ENCODE results near the gene ETFBKMT.

The ETFBKMT gene, protein sequence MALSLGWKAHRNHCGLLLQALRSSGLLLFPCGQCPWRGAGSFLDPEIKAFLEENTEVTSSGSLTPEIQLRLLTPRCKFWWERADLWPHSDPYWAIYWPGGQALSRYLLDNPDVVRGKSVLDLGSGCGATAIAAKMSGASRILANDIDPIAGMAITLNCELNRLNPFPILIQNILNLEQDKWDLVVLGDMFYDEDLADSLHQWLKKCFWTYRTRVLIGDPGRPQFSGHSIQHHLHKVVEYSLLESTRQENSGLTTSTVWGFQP

DNA sequence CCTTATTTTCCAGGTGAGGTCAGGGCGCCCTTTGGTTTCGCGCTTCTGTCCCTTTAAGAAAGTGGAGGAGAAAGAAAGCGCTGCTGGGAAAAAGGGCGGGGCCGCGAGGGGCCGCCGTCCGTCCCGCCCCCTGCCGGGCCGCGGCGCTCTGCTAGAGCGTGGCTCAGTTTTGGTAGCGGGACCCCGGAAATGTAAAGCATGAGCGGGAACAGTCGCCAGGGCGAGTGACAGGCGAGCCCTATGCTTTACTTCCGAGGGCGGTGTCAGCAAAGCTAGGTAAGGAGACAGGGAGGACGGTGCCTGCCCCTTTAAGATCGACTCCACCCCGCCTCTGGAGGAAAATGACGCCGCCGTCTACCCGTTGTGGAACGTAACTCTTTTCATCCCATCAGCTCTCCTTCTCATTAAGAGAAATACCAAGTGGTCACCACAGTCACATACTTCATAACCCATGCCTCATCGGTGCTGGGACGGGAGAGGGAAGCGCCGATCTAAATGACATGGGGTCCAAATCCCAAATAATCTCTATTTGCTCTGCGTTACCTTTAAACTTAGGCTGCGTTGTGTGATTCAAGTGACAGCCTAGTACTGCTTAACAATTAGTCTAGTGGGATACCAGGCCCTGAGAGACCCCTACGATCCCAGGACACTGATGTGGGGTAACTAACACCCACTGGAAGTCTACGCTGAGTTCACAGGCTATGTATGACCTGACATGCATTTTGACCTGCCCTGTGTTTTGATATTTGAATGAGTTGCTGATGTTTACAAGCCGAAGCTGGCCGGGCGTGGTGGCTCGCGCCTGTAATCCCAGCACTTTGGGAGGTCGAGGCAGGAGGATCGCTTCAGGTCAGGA, at the start of gene ETFBKMT:
TSS of gene ETFBKMT (plus strand) at position 602 of the 856 bp plus-strand sequence. CDS start 2,266 bp downstream, outside the sequence.
- peak; percentile 91 for DNase-seq (ENCODE audit: low spot score)

DNA sequence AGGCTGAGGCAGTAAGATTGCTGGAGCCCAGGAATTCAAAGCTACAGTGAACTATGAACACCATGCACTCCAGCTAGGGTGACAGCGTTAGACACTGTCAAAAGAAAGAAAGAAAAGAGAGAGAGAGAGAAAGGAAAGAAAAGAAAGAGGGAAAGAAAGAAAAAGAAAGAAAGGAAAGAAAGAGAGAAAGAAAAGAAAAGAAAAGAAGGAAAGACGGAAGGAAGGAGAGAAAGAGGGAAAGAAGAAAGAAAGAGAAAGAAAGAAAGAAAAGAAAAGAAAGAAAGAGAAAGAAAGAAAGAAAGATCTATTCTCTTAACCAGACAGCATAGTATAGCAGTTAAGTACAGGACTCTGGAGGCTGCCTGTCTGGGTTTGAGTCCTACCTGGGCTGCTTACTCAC, 46.7 kb upstream of the ETFBKMT start:
- no peak for DNase-seq (ENCODE audit: low spot score)

DNA sequence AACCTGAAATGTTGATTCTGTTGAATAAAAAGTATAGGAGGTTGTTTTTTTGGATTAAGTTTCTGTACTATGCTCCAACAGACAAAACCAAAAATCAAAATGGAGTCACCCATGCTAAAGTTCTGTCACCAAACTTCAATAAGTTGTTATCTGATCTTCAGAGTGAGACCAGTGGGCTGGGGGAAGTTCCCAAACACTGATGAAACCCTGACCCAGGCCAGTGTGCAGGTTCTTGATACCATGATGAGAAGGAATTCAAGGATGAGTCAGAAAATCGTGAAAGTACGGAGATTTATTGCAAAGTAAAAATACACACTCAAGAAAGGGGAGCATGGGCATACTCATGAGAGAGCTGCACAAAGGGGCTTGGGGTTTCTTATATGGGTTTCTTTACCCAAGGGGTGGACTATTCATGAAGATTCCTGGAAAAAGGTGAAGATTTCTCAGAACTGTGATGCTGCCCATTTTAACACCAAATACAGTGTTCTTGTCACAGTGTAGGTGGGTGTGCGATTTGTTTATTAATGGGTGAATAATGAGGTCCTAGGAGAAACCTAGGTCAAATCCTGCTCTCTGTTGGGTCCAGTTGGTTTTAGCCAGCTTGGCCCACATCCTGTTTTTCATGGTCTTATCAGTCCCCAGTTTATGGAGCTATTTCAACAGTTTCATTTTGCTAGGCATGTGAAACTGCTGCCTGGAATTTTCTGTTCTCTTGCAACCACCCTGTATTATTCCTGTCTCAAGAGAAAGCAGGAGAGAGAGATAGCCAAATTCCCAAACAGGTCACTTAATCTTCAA, 41.1 kb upstream of the ETFBKMT start:
- DNase-seq (ENCODE audit: low spot score), result no peak

DNA sequence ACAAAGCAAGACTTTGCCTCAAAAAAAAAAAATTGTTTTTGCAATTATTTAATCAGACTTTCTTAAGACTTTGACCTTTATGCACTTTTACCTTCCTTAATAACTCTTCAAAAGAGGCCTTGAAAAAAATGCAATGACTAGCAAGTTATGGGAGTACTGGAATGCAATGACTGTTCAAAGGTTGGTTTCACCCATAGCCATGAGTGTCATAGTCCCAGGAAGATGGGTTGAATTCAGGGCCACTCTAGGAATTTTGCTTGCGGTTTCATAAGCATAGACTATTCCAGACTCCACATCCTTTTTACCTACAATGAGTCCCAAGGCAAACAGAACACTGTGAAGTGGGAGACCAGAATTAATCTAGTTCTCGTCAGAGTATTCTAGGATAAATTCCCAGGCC, 39.2 kb upstream of the ETFBKMT start:
- no peak for DNase-seq (ENCODE audit: low spot score)

DNA sequence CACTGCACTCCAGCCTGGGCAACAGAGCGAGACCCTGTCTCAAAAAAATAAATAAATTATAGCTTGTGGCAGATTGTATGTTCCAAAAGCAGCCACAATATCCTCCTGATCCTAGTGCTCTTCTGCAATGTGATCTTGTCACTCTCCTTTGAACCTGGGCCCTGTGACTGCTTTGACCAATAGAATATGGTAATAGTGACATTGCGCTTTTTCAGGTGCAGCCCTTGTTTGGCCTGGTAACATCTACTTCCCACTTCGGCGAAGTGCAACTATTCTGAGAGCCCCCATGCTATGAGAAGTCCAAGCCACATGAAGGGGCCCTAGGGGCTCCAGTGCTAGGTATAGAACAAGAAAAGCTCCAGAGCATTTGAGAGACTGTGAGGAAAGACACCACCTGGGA, 37.5 kb upstream of the ETFBKMT start:
- DNase-seq (ENCODE audit: low spot score), result no peak

DNA sequence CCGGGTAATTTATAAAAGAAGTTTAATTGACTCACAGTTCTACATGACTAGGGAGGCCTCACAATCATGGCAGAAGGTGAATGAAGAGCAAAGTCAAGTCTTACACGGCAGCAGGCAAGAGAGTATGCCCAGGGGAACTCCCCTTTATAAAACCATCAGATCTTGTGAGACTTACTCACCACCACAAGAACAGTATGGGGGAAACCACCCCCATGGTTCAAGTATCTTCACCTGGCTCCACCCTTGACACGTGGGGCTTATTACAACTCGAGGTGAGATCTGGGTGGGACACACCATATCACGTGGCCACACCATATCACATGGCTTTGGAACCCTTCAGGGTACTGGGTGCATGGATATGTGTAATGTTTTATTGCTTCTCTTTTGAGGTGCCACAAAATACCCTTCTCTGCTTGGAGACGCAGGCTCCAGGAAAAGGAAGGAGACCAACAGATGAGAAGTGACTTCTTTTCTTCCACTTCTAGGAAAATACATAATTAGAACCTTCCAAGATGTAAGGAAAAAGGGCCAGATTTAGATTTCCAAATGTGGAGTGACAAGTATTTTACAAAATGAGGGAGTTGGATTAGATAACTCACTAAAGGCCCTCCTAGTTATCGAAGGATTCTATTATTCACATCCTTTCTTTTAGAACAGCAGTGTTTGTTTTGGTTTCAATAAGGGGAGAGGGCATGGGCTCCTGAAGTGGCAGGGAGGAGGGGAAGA, 33.1 kb upstream of the ETFBKMT start:
- DNase-seq (ENCODE audit: low spot score), result no peak

DNA sequence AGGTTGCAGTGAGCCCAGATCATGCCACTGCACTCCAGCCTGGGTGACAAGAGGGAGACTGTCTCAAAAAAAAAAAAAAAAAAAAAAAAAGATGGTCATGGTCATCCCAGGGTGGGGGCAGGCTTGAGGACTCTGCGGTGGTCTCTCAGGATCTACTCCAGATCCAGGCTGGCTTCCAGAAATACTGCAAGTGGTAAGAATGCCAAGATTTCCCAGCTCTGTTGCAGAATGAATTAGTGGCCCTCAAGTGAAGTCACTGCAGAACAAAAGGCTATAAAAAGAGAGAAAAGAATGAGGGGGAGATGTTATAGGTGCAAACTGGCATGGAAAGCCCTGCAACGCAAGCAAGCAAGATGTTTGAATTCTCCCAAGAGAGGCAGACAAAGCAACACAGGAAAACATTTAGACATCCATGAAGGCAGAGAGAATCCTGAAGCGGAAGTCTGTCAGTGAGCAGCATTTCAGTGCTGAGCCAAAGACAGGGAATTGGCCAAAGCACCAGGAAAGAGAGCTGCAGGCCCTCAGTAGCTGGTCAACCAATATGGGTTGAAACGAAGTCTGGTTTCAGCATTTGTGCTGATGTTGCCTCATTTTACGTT, 31.9 kb upstream of the ETFBKMT start:
- no peak for DNase-seq (ENCODE audit: low spot score)

DNA sequence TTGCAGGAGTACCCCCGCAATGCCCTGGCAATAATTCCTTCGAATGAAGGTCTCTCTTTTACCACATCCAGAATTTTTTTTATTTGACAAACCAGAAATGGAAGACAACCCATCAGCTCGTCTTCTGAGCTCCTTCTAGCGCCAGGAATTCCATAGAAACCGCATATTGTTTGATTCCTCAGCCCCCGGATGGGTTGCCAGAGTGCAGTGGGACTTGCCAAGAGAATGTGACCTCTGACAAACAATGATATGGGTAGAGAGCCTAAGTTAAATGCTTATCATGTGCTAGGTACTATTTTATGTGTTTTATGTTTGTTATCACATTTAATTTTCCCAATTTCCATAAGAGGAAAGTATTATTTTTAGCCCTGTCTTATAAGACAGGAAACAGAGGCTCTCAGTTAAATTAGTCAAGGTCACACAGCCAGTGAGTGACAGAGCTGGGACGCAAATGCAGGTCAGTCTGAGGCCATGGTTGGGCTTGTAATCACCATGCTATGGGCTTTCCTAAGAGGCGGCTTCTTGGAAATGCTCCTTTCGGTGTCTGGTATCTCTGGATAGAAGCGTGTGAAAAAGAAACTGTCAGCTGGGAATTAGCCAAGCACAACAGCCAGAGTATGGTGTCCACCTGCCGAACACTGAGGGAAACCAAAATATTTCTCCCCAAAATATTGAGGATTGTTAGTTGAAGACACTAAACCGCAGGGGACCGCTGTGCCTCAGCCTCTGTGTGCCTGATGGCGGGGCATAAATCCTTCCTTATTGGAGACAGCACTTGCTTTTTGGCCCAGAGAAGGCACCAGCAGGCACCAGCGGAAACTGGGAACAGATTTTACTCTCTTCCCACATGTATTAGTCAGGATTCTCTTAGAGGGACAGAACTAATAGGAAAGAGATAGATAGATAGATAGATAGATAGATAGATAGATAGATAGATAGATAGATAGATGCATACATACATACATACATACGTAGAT, 29.4 kb upstream of the ETFBKMT start:
- DNase-seq (ENCODE audit: low spot score), result peak; percentile 36

DNA sequence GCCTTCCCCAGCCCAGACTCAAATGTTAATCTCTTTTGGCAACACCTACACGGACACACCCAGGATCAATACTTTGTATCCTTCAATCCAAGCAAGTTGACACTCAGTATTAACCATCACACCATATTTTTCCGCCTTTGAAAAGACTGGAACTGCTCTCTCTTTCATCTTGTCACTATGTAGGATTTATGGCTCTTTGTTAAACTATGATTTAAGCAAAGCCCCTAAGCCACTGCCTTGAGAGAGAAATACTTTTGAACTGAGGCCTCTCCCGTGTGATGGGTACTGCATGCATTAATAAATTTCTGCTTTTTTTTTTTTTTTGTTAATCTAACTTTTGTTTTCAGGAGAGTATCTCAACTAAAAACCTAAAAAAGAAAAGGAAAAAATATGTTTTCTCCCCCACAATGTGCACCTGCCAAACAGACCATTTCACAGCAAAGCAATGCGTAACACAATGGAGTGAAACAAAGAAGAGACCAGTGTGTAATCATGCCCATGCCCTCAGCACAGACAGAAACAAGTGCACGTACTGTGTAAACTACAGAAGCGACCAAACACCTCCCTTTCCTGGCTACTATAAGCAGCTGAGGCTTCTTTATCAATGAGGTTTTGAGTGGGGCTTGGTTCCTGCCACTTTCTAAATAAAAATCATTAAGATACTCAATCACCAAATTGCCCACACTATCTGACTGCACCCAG, 28.3 kb upstream of the ETFBKMT start:
- no peak for DNase-seq (ENCODE audit: low spot score)

DNA sequence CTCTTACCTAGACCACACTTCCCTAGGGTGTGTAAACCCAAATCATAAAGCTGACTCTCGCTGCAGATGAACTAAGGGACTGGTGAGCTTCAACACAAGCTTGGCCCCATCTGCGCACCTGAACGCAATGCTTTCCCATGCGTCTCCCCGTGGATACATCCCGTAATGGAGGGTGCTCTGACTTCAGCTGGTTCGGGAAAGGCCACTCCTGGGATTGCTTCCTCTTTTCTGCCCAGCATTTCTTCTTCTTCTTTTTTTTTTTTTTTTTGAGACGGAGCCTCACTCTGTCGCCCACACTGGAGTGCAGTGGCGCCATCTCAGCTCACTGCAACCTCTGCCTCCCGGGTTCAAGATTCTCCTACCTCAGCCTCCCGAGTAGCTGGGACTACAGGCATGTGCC, 27.7 kb upstream of the ETFBKMT start:
- DNase-seq (ENCODE audit: low spot score), result no peak

DNA sequence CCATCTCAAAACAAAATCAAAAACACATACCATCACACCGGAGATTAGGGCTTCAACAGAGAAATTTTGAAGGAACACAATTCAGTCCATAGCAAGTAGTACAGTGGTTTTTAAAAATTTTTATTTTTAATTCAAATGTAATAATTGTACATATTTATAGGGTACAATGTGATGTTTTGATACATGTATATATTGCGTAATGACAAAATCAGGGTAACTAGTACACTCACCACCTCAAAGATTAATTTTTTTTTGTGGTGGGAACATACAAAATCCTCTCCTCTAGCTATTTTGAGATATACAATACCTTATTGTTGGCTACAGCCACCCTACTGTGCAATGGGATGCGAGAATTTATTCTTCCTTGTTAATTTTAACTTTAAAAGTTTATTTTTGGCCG, 26.0 kb upstream of the ETFBKMT start:
- DNase-seq (ENCODE audit: low spot score), result no peak

DNA sequence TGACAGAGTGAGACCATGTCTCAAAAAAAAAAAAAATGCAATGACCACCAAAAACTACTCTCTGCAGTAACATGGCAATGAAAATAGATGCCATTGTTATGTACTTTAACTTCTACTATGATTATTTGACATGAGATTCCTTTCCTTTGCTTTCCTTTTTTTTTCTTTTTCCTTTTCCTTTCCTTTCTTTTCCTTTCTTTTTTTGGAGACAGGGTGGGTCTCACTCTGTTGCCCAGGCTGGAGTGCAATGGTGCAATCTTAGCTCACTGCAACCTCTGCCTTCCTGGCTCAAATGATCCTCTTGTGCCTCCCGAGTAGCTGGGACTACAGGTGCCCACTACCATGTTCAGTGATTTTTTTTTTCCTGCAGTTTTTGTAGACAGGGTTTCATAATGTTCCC, 24.9 kb upstream of the ETFBKMT start:
- no peak for DNase-seq (ENCODE audit: low spot score)

DNA sequence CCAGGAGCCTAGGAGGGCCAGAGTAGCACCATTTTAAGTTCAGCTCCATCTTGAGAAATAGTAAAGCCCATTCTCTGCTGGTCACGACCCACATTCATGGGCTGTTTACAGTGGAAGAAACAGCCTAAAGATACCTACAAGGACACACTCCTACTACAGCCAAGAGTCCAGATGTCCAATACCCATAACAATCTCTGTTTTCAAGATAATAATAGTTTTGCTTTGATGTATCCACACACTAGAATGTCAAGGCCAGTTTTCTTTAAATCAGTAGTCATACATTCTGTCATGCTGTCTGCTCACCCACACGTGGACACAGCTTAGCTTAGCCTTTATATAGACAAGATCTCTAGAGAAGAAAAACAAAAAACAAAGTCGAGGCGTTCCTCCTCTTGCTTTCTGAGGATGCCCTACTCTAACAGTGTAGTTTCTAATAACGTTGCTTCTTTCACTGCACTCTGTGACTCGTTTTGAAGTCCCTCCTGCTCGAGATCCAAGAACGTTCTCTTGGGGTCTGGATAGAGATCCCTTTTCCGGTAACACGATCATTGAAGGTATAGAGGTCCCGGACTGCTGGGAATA, 17.9 kb upstream of the ETFBKMT start:
- no peak for DNase-seq (ENCODE audit: low spot score)

DNA sequence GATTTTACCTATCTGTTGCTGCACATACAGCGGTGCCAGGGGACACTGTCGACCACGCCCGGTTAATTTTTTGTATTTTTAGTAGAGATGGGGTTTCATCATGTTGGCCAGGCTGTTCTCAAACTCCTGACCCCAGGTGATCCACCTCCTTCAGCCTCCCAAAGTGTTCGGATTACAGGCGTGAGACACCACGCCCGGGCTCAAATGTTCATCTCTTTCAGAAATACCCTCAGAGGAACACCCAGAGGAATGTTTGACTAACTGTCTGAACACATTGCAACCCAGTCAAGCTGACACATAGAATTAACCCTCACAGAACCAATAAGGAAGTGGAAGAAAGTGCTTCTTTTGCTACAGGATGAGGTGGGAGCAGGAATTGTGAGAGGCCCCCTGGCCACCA, 15.0 kb upstream of the ETFBKMT start:
- no peak for DNase-seq (ENCODE audit: low spot score)

DNA sequence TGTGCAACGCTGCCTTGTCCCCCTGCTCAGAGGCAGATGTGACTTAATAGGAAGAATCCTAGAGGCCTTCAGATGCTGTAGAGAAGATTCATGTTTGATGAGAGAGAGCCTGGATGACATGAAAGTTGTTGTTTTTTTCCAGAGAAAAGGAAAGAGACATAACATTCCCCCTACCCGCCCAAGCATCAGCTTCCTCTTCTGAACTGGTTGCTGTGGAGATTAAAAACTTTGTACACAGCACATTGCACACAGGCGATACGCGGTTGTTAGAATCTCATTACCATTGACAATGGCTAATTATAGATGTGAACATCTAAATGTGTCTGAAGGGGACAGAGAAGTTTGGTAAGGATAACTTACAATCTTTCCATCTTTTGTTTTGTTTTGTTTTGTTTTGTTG, 13.6 kb upstream of the ETFBKMT start:
- no peak for DNase-seq (ENCODE audit: low spot score)

DNA sequence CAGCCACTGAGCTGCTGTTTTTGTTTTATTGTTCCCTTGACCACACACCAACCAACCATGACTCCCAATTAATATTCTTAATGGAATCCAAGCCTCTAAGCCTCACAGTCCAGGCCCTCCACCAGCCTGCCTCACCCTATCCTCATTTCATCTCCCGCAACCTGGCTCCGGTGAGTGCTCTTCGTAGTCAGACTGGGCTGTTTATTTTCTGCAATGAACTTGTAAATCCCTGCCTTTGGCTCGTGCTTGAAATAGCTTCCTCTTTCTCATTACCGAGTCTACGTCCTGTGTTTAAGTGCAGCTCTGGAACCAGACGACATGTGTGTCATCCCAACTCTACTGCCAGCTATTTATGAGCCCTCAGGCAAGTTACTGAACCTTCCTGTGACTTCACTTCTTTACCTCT, 12.4 kb upstream of the ETFBKMT start:
- no peak for DNase-seq (ENCODE audit: low spot score)

DNA sequence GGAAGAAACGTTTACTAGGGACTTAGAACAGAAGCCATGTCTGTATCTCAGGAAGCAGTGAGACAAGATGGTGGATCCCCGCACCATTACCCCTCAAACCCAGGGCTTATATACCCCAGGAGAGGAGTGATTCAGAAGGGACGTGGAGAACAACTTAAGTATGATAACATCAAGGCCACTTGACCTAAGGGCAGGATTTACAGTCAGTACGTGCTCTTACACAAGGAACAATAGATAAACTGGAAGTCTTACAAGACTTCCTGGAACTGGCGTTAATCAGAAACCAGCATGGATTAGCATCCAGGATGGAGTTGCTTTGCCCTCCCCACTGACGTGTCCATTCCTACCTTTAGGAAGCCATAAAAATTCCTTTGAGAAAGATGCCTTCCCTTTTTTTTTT, 8.6 kb upstream of the ETFBKMT start:
- DNase-seq (ENCODE audit: low spot score), result no peak

DNA sequence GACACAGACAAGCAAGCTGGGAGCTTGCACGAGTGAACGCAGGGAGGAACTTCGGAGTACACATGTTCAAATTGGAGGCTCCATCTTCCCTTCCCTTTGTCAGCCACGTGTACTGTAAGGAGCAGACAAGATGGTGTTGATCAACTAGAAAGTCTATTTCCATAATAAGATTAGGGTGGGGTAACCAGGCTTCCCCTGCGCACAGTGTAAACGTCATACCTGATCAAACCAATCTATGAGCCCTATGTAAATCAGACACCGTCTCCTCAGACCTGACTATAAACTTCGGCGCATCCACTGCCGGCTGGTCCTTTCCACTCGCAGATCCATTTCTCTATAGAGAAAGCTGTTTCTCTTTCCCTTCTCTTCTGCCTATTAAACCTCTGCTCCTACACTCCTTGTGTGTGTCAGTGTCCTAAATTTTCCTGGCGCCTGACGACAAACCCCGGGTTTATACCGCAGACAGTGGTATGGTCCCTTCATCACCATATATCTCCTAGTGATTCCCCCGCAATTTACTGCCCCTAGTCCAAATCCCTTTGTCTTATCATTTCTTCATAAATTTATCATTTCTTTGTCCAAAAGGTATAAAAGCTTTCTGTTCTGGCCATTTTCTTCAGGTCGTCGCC, 7.5 kb upstream of the ETFBKMT start:
- no peak for DNase-seq (ENCODE audit: low spot score)

DNA sequence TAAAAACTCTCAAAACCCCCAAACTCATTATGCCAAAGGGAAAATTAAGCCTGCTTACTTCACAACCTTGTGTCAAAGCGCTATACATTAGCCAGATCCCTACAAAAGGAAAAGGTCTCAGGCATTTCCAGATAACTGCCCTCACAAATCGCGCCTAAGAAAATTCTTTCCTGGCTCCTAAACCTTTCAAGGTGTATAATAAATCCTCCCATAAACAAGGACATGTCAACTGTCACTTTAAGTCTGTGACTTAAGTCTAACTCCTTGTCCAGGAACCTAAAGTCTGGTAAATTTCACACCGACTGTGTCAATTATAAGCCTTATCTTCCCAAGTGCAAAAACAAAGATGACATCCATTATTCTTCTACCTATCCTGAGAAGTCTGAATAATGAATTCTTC, 4.3 kb upstream of the ETFBKMT start:
- DNase-seq (ENCODE audit: low spot score), result no peak

Measured in AG20443 (cell line).